Measurements from ENCODE around the gene CDK5R2.

The CDK5R2 gene

DNA sequence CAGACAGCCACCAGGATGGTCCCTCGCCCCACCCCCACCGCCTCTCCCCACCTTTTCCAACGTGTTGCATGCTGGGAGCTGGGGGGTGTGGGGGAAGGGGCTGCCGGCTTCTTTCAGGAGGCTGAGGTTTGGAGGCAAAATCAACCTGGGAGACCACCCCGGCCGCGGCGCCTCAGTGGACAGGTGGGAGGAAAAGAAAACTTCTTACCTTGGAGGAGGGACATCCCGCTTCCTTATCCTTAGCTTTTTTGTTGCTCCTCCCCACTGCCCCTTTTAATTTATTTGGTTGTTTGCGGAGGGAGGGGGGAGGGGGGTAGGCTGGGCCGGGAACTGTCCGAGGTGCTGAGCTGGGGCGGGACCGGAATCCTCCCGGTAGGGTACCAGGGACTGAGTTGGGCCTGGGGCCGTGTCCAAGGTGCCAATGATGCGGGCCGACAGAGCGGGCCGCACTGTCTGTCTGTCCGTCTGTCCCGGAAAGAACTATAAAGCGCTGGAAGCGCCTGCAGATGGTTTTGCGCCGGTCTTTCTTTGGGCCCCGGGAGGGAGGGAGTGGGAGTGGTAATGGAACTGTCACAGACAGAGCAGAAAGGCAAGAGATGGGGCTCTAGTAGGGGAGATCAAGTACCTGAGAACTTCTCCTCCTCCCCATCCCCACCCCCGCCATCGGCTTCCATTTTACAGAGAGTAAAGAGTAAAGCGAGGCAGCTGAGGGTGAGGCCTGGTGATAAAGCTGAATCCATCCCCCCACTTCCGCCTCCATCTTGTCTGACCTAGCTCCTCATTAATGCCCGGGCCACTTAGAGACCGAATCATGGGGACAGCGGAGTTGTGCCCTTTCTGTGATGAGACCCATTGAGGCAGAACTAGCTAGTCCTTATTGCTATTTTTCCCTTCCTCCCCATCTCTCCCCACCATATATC is 2.4 kb downstream of the CDK5R2 start:
- DNase-seq, result no peak

DNA sequence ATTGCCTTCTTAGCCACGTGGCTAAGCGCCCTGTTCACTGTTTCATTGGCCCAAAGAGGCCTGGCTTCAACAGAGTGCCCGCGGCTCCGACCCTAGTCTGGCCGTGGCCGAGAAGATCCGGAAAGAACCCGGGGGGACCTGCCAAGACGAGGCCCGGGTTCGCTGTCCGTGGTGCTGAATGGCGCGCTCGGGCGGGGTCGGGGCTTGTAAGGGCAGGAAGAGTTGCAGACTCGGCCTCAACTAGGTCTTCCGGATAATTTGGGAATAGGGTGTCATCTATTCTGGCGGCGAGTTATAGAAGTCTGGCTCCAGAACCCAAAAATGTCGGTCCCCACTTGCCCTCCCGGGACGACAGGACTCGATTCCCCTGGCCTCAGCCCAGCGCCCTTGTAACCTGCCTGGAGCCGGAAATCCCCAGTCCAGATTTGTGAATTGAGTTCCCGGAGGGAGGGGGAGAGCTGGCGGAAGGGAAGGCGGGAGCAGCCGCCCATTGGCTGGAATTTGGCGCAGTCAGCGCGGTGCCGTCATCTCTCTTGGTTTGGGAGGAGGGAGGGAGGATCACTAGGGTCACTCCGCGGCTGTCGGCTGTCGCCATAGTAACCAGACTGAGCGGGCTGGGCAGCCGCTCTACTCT is 3.5 kb downstream of the CDK5R2 start:
- peak in 52 of 58 donors; percentile 22 to 90 (median 63) for DNase-seq

GRCh38 chr2:218963601-218964000 is 4.1 kb downstream of the CDK5R2 start:
- DNase-seq, result no peak

DNA sequence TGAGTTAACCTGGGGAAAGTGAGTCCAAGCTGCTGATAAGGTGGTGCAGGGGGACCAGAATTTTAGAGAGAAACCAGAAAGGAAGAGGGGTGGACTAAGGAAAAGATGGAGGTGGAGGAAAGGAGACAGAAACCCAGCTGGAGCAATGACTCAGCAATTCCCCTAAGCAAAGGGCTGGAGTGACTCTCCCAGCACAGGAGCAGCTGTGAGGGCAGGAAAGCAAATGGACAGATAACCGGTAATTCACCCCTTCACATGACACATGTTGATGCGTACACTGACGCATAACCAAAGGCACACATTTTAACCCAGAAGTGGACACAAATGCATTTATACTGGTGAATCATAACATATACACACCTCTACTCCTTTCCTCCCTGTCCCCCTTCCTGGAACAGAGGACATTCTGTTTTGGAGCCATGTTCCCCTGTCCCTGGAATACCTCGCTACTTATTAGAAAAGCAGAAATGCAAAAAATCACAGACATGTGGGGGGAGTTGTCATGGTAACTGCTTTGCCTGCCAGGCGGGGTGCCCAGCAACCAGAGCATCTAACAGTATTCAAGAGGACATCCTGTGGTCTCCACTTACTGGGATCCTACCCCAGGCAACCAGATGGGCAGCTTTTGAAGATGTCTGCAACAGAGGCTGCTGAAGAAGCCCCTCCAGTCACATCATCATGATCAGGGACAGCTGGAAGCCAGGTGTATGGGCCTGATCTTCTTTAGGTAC is 4.7 kb downstream of the CDK5R2 start:
- peak in 10 of 58 donors; percentile 11 to 62 (median 30) for DNase-seq

DNA sequence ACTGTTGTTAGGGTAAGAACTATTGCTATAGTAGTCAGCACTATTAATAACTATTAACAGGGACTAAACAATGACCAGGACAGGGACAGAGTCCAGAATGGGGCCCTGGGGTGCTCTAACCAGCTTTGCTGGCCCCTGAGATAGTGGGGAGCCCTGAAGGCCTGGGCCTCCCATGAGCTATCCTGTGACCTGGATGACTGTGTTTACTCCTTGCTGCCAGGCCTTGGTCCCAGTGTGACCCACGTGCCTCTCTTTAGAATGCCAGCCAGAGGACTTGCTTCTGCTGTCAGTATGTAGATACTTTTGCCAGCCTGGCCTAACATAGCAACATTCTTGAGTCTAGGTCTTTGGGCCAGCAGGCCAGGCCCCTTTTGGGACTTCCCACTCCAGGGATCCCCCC is 11.4 kb downstream of the CDK5R2 start:
- no peak for DNase-seq

DNA sequence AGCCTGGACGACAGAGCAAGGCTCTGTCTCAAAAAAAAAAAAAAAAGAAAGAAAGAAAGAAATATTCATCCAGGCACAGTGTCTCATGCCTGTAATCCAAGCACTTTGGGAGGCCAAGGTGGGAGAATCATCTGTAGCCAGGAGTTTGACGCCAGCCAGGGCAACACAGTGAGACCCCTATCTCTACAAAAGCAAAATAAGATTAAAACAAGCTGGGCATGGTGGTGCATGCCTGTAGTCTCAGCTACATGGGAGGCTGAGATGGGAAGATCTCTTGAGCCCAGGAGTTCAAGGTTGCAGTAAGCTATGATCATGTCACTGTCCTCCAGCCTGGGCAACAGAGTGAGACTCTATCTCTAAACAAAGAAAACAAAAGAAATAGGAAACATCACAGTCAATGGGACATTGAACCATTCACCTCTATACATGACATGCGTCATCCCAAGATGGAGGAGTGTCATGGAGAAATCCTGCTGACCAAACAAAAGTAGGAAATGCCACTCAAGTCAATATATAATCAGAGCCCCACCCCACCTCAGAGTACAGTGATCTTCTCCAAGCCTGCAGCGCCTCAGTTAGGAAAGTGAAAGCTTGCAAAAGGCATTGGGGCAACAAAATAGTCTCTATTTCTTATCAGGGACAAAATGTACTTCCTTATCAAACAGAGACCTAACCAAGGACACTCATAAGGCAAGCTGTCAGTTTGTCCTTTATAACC is 15.8 kb downstream of the CDK5R2 start:
- no peak for DNase-seq

- DNase-seq, result peak in 53 of 58 donors; percentile 17 to 84 (median 55)
Measured at GRCh38 chr2:218979846-218980734, 20.6 kb downstream of the CDK5R2 start.

DNA sequence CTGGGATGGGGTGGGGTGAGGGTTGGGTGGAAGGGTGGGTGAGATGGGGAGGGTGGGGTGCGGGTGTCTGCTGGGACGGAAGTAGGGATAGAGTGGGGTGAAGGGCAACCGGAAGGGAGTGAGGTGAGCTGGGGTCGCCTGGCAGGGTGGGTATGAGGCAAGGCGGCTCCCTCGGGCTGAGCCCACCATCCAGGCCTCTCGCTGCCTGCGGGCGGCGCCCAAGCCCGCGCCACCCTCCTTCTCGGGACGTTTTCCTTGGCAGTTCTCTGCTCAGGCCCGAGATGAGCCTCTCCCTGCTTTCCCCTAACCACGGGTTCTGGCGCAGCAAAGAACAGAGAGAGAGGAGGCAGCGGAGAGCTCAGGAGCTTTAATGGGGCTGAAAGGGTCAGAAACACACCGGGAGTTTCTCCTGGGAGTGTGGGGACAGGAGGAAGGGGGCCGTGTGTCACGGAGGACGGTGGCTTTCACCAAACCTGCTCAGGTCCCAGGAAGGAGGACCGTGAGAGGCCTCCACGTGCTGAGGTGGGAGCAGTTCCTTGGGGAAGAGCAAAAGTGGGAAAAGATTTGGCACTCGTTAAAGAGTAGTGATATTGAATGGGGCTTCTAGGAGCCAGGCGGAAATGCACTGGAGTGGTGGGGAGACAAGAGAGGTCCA is 21.4 kb downstream of the CDK5R2 start:
- DNase-seq, result no peak

DNA sequence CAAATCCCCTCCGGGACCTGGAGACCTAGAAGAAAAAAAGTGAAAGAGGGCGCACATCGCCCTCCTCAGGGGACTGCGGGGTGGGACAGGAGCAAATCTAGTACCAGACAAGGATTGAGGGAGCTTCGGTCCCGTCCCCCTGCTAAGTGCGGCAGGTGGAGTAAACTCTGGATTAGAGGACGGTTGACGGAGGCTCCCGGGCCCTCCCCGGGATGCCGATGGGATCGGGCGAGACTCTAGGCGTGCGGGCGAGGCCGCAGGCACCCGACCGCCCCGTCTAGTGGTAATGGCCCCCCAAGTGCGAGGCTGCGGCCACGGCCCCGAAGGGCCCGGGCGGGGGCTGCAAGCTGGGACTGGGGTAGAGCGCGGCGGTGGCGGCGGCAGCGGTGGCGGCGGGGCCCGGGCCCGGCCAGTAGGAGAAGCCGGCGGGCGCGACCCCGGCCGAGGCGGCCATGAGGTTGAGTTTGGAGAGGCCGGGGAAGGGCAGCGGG is 22.0 kb downstream of the CDK5R2 start:
- DNase-seq, result no peak

- peak in 1 of 58 donors; percentile 12 for DNase-seq
Measured at GRCh38 chr2:218981881-218982585, 22.6 kb downstream of the CDK5R2 start.

GRCh38 chr2:218982586-218983262 is 23.3 kb downstream of the CDK5R2 start:
- no peak for DNase-seq

- no peak for DNase-seq
Measured at GRCh38 chr2:218983263-218983933, 23.9 kb downstream of the CDK5R2 start.

- DNase-seq, result no peak
Measured at GRCh38 chr2:218983934-218984238, 24.4 kb downstream of the CDK5R2 start.

GRCh38 chr2:218984239-218985020 is 25.0 kb downstream of the CDK5R2 start:
- DNase-seq, result no peak

- DNase-seq, result no peak
Measured at GRCh38 chr2:218985021-218985324, 25.5 kb downstream of the CDK5R2 start, which contains the start of gene FEV. TSS of gene FEV (minus strand) at chr2:218985184. CDS start at chr2:218985075, 109 bp downstream.

GRCh38 chr2:218985325-218986091 is 26.0 kb downstream of the CDK5R2 start:
- no peak for DNase-seq
